ENCODE measurements around the gene GRIN1. TPM values are rescaled to one million over a fixed set of nuclear protein-coding genes. Genes with fewer than 3 reads are reported as not detected.
A peak's percentile ranks its signal among the peaks of the same experiment; 100 is the strongest.

Gene GRIN1
- total and polyA plus RNA-seq, 2 of the 13 experiments (the other 11 are each of a cell fraction or from before 2014, with no cell fraction given): 0.13 TPM; not detected in 1

GRCh38 chr9:137188490-137189296, 49.7 kb downstream of the GRIN1 start, which contains the start of the genes ANAPC2 and SSNA1 (continued):
- TF ChIP-seq SNAPC4 (CRISPR knock-in tag; IDR thresholded peaks at IDR 0.05): no peak
- TF ChIP-seq ZNF431 (CRISPR knock-in tag; IDR thresholded peaks at IDR 0.05; ENCODE audit: borderline replicate concordance, low read depth): 0 out of 2 replicates have a peak, but pooled peaks have one; percentile 42
- TF ChIP-seq ZBTB4 (CRISPR knock-in tag; IDR thresholded peaks at IDR 0.05; ENCODE audit: borderline replicate concordance): 0 out of 2 replicates have a peak, but pooled peaks have one; percentile 24
- TF ChIP-seq ZNF432 (CRISPR knock-in tag; IDR thresholded peaks at IDR 0.05; ENCODE audit: borderline replicate concordance): no peak
- TF ChIP-seq NCOA1 (CRISPR knock-in tag; IDR thresholded peaks at IDR 0.05): peak; percentile 93; the same call in 1 of the 2 replicates
- no peak for TF ChIP-seq ZKSCAN5 (CRISPR knock-in tag; IDR thresholded peaks at IDR 0.05)
- TF ChIP-seq ZNF570 (CRISPR knock-in tag; IDR thresholded peaks at IDR 0.05; ENCODE audit: borderline replicate concordance): no peak
- peak; percentile 58 for TF ChIP-seq BCL3 (CRISPR knock-in tag; IDR thresholded peaks at IDR 0.05)
- no peak for TF ChIP-seq SSRP1 (CRISPR knock-in tag; IDR thresholded peaks at IDR 0.05)
- no peak for TF ChIP-seq NR2F6 (IDR thresholded peaks at IDR 0.05)
- peak; percentile 77 for TF ChIP-seq NR2F6 (CRISPR knock-in tag; IDR thresholded peaks at IDR 0.05)
- TF ChIP-seq ZHX1 (CRISPR knock-in tag; IDR thresholded peaks at IDR 0.05; ENCODE audit: low read depth): peak; percentile 98
- peak; percentile 79 for TF ChIP-seq HNF1B (CRISPR knock-in tag; IDR thresholded peaks at IDR 0.05)

Data from HepG2 (cell line).